Trophoblast cell (in vitro differentiated cells and primary cell): ENCODE data around the gene SPATA46.
"Not testable (repeated sequence)": the region's sequence is repeated elsewhere in the genome, so short reads cannot be mapped to it uniquely, and the experiment has no call there.

Experiments used
- DNase-seq, 2 donors: peaks; one replicate each; pipeline ENCODE4 v3.0.0-alpha.2; 2016
- H2AFZ ChIP-seq: 2 replicates; pipeline ENCODE4 v1.6.1; 2013; ENCODE audit warnings: low read length, moderate library complexity, mild to moderate bottlenecking; ENCODE audit not compliant: insufficient read depth, poor library complexity
- H2AK5ac ChIP-seq: 2 replicates; pipeline ENCODE4 v1.6.1; 2013; ENCODE audit warnings: mild to moderate bottlenecking, low read length
- H2BK120ac ChIP-seq: 2 replicates; pipeline ENCODE4 v1.6.1; 2013; ENCODE audit warnings: low read length, mild to moderate bottlenecking, moderate library complexity; ENCODE audit not compliant: insufficient read depth, poor library complexity
- H2BK12ac ChIP-seq: 2 replicates; pipeline ENCODE4 v1.6.1; 2013; ENCODE audit warnings: mild to moderate bottlenecking, low read length, moderate library complexity
- H2BK5ac ChIP-seq: 2 replicates; pipeline ENCODE4 v1.6.1; 2013; ENCODE audit warnings: low read length, low read depth, moderate library complexity, mild to moderate bottlenecking; ENCODE audit not compliant: poor library complexity
- H3K14ac ChIP-seq: 2 replicates; pipeline ENCODE4 v1.6.1; 2013; ENCODE audit warnings: mild to moderate bottlenecking, low read length
- H3K18ac ChIP-seq: 2 replicates; pipeline ENCODE4 v1.6.1; 2013; ENCODE audit warnings: mild to moderate bottlenecking, low read length
- H3K23ac ChIP-seq: 2 replicates; pipeline ENCODE4 v1.6.1; 2013; ENCODE audit warnings: low read length
- H3K27ac ChIP-seq: 2 replicates; pipeline ENCODE4 v1.5.1; 2013; ENCODE audit warnings: low read depth, mild to moderate bottlenecking, inconsistent platforms, low read length, moderate library complexity
- H3K27me3 ChIP-seq: 2 replicates; pipeline ENCODE4 v1.6.1; 2013; ENCODE audit warnings: inconsistent platforms, mild to moderate bottlenecking, low read length, moderate library complexity; ENCODE audit not compliant: insufficient read depth
- H3K36me3 ChIP-seq, 2 experiments: 1 replicate in 1 of 2; 2 replicates in 1 of 2; pipeline ENCODE4 v1.6.1; 2013; ENCODE audit warnings: low read length in 2 of 2, mild to moderate bottlenecking in 2 of 2, moderate library complexity in 1 of 2; ENCODE audit not compliant: insufficient read depth in 2 of 2, control insufficient read depth in 1 of 2
- H3K4ac ChIP-seq: 2 replicates; pipeline ENCODE4 v1.6.1; 2013; ENCODE audit warnings: low read depth, mild to moderate bottlenecking, low read length, moderate library complexity
- H3K4me1 ChIP-seq, 2 experiments: 1 replicate in 1 of 2; 2 replicates in 1 of 2; pipeline ENCODE4 v1.6.1; 2013; ENCODE audit warnings: low read length in 2 of 2, mild to moderate bottlenecking in 2 of 2, moderate library complexity in 1 of 2; ENCODE audit not compliant: insufficient read depth in 2 of 2, control insufficient read depth in 1 of 2
- H3K4me2 ChIP-seq: 2 replicates; pipeline ENCODE4 v1.6.1; 2013; ENCODE audit warnings: inconsistent platforms, mild to moderate bottlenecking, low read length, moderate library complexity
- H3K4me3 ChIP-seq: 2 replicates; pipeline ENCODE4 v1.5.1; 2013; ENCODE audit warnings: mild to moderate bottlenecking, low read depth, low read length, inconsistent platforms
- H3K79me1 ChIP-seq: one replicate; pipeline ENCODE4 v1.6.1; 2013; ENCODE audit warnings: low read length
- H3K79me2 ChIP-seq: 2 replicates; pipeline ENCODE4 v1.6.1; 2013; ENCODE audit warnings: low read length, mild to moderate bottlenecking; ENCODE audit not compliant: control insufficient read depth, insufficient read depth, poor library complexity
- H3K9ac ChIP-seq: 2 replicates; pipeline ENCODE4 v1.6.1; 2013; ENCODE audit warnings: mild to moderate bottlenecking, low read length
- H3K9me3 ChIP-seq: 2 replicates; pipeline ENCODE4 v1.6.1; 2013; ENCODE audit warnings: low read depth, mild to moderate bottlenecking, control low read depth, inconsistent platforms, low read length; ENCODE audit not compliant: insufficient read depth
- H4K12ac ChIP-seq: 2 replicates; pipeline ENCODE4 v1.6.1; 2013; ENCODE audit warnings: low read depth, mild to moderate bottlenecking, low read length, moderate library complexity
- H4K8ac ChIP-seq: 2 replicates; pipeline ENCODE4 v1.6.1; 2013; ENCODE audit warnings: low read depth, mild to moderate bottlenecking, low read length, moderate library complexity
- H4K91ac ChIP-seq: one replicate; pipeline ENCODE4 v1.6.1; 2013; ENCODE audit warnings: low read depth, mild to moderate bottlenecking, low read length, moderate library complexity
- WGBS: extraction: QIAGEN DNeasy Blood & Tissue Kit; methylation state at CpG from one replicate; pipeline ENCODE4 v1.1.7; 2013; ENCODE audit warnings: missing lambda C conversion rate; ENCODE audit not compliant: insufficient read length, insufficient coverage; ENCODE audit errors: extremely low coverage; 5-methylcytosine and 5-hydroxymethylcytosine counted together

The SPATA46 gene

DNA sequence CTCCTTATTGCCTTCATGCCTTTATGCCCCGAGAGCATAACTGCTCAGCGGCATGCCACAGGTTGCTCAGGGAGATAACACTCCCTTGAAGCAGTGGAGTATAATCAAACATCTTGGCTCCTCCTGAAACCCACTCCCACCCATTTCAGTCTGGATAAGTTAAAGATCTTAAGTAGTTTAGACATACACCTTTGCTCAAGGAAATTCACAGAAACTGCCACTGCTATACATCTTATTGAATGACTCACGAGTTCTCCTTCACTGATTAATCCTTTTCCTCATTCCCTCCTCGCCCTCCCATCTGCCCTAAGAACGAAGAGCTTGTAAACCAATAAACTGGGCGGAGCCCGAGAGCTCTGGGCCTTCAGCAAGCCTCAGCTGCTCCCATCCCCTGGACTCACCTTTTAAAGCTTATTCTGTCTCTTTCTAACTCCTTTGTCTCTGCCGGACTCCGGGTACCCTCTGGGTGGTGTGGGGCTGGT is 42.8 kb upstream of the SPATA46 start:
- H3K9me3 ChIP-seq, H3K14ac ChIP-seq, H3K27ac ChIP-seq, H3K4me3 ChIP-seq, H4K91ac ChIP-seq, H3K79me2 ChIP-seq, H3K79me1 ChIP-seq, H3K4me1 ChIP-seq, H3K4ac ChIP-seq, H4K8ac ChIP-seq, H3K36me3 ChIP-seq, H3K23ac ChIP-seq, H2BK12ac ChIP-seq, H3K18ac ChIP-seq, H2BK5ac ChIP-seq, H3K27me3 ChIP-seq, H2AK5ac ChIP-seq, H4K12ac ChIP-seq, H3K9ac ChIP-seq, H2AFZ ChIP-seq, H2BK120ac ChIP-seq, DNase-seq, H3K4me2 ChIP-seq: not testable (repeated sequence)
- WGBS: no CpG with 5 or more reads among the region's 9 CpGs

DNA sequence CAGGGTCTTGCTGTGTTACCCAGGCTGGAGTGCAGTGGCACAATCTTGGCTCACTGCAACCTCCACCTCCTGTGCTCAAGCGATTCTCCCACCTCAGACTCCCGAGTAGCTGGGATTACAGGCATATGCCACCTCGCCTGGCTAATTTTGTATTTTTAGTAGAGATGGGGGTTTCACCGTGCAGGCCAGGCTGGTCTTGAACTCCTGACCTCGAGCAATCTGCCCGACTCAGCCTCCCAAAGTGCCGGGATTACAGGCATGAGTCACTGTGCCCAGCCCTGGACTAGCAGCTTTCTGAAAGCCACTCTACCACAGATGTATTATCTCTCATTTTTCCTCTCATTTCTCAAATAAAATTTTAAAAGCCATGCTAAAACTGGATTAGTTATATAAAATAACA is 41.9 kb upstream of the SPATA46 start:
- H2AFZ ChIP-seq, H2BK120ac ChIP-seq, H3K23ac ChIP-seq, H3K4me3 ChIP-seq, H3K4me2 ChIP-seq, H2BK12ac ChIP-seq, H3K4me1 ChIP-seq, H3K27me3 ChIP-seq, H3K4ac ChIP-seq, H3K14ac ChIP-seq, H4K12ac ChIP-seq, H3K79me2 ChIP-seq, H3K27ac ChIP-seq, DNase-seq, H2BK5ac ChIP-seq, H4K8ac ChIP-seq, H2AK5ac ChIP-seq, H3K79me1 ChIP-seq, H3K9ac ChIP-seq, H3K36me3 ChIP-seq, H4K91ac ChIP-seq, H3K18ac ChIP-seq, H3K9me3 ChIP-seq: not testable (repeated sequence)
- no CpG with 5 or more reads among the region's 7 CpGs for WGBS

DNA sequence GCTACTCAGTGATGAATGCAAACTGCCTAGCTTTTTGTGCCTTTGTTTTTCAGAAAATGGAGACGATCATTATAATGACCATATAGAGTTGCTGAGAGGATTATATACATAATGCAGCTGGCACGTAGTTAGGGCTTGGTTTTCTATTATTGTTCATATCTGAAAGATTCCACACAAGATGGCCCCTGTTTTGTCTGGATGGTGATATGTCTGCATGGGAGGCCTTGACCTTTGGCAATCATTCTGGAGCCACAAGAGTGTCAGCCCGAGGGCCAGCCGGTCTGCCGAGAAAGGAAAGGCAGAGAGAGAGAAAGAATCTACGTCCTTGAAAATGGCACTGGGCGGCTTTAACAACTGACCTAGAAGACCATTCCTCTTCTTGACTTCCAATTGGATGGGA is 41.0 kb upstream of the SPATA46 start:
- Histone ChIP-seq H2BK12ac (no peak overlapping the region), H4K8ac (no peak overlapping the region), H3K4me2 (no peak overlapping the region), H3K4me3 (no peak overlapping the region), H2BK120ac (no peak overlapping the region), H3K27me3 (no peaks in the 10 kb centered on the region), H3K27ac (no peak overlapping the region), H3K23ac (no peak overlapping the region), H2BK5ac (no peak overlapping the region), H3K4me1 (no peaks in the 10 kb centered on the region), H2AK5ac (no peak overlapping the region), H3K9ac (no peak overlapping the region), H4K12ac (no peak overlapping the region), H3K14ac (no peak overlapping the region), H3K4ac (no peak overlapping the region), H3K79me1 (no peaks in the 10 kb centered on the region), H2AFZ (no peak overlapping the region), H3K9me3 (no peaks in the 10 kb centered on the region), H3K36me3 (no peaks in the 10 kb centered on the region), H4K91ac (no peak overlapping the region), H3K18ac (no peak overlapping the region), H3K79me2 (no peaks in the 10 kb centered on the region)
- no peak for DNase-seq
- WGBS: no CpG with 5 or more reads among the region's 7 CpGs

DNA sequence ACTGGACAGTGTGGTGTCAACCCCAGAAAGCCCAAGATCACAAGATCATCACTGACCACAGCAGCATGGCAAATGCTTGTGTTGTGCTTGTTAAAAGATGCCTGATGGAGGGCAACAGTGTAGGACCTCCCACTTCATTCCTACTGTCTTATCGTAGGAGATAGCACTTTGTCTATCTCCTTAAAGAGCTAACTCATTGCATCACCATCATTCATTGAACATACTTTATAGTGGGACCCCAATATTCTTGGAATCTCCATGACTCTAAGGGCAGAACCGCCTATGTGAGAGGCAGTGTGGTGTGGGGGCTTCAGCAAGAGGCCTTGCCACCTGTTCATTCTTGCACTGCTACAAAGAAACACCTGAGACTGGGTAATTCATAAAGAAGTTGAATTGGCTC is 40.3 kb upstream of the SPATA46 start:
- no peak overlapping the region for H2BK120ac ChIP-seq
- no peak overlapping the region for H3K4me3 ChIP-seq
- H3K23ac ChIP-seq: no peak overlapping the region
- no peak overlapping the region for H3K14ac ChIP-seq
- H3K18ac ChIP-seq: no peak overlapping the region
- H3K36me3 ChIP-seq: no peaks in the 10 kb centered on the region
- H3K27ac ChIP-seq: no peak overlapping the region
- no peaks in the 10 kb centered on the region for H3K79me2 ChIP-seq
- H3K9me3 ChIP-seq: no peaks in the 10 kb centered on the region
- no peak overlapping the region for H4K12ac ChIP-seq
- H2BK5ac ChIP-seq: no peak overlapping the region
- no peaks in the 10 kb centered on the region for H3K79me1 ChIP-seq
- no peaks in the 10 kb centered on the region for H3K27me3 ChIP-seq
- H3K4me1 ChIP-seq: no peaks in the 10 kb centered on the region
- no peak overlapping the region for H3K9ac ChIP-seq
- no peak overlapping the region for H4K91ac ChIP-seq
- DNase-seq: no peak
- H3K4me2 ChIP-seq: no peak overlapping the region
- no peak overlapping the region for H2AFZ ChIP-seq
- no peak overlapping the region for H3K4ac ChIP-seq
- no peak overlapping the region for H2AK5ac ChIP-seq
- no peak overlapping the region for H4K8ac ChIP-seq
- H2BK12ac ChIP-seq: no peak overlapping the region
- whole genome bisulfite sequencing: no CpG with 5 or more reads among the region's 2 CpGs
